Activated B cell treated with CpG ODN at 0.5 μM for 24 hours (primary cell): Measurements from ENCODE around the gene DNMBP. TPM values are rescaled to one million over a fixed set of nuclear protein-coding genes. Genes with fewer than 3 reads are reported as not detected.

Experiments used
- ATAC-seq: fragments of 200-7000 bp; cut with Tn5 transposase; one replicate; pipeline ENCODE4 v1.10.0; 2021; ENCODE audit warnings: low read depth, mild to moderate bottlenecking, moderate library complexity
- CTCF ChIA-PET: fragments of 350-600 bp; sonication (Branson Sonifier 250); formaldehyde crosslinking; loops from one replicate; lab custom pipeline; 2021; ENCODE audit warnings: antibody characterized with exemption; lab: Charles Lee
- POLR2A ChIA-PET: fragments of 350-600 bp; sonication (Branson Sonifier 250); formaldehyde crosslinking; loops from one replicate; lab custom pipeline; 2021; ENCODE audit warnings: antibody characterized with exemption; lab: Charles Lee
- DNase-seq: peaks from one replicate; pipeline ENCODE4 v3.0.0; 2022
- H3K27ac Mint-ChIP-seq: one replicate; pipeline ENCODE4 v1.8.0; 2020; ENCODE audit warnings: mixed read lengths
- H3K27me3 Mint-ChIP-seq: one replicate; pipeline ENCODE4 v1.8.0; 2021; ENCODE audit warnings: mixed read lengths
- H3K36me3 Mint-ChIP-seq: one replicate; pipeline ENCODE4 v1.8.0; 2021; ENCODE audit warnings: low read depth, mixed read lengths
- H3K4me1 Mint-ChIP-seq: one replicate; pipeline ENCODE4 v1.8.0; 2021; ENCODE audit warnings: mixed read lengths
- H3K4me3 Mint-ChIP-seq: one replicate; pipeline ENCODE4 v1.8.0; 2020; ENCODE audit warnings: mild to moderate bottlenecking, mixed read lengths
- H3K9me3 Mint-ChIP-seq: one replicate; pipeline ENCODE4 v1.8.0; 2020; ENCODE audit warnings: mixed read lengths
- intact Hi-C: fragments of 100-400 bp; cut with micrococcal nuclease; formaldehyde crosslinking; loops from one replicate; pipeline ENCODE4 v1.15.1; 2024
- total RNA-seq: library from RNA; stranded (reverse); gene quantifications from 2 replicates; pipeline ENCODE4 v1.2.3, GENCODE V29; 2022
- TF ChIP-seq, protein P1 (sequence below): fragments of 200-600 bp; IDR thresholded peaks from one replicate; pipeline ENCODE4 v1.8.0; 2022; ENCODE audit warnings: antibody characterized with exemption, mild to moderate bottlenecking

DNMBP gene
- total RNA-seq, 1 donor from 2014 or later: 13.1 TPM

DNA sequence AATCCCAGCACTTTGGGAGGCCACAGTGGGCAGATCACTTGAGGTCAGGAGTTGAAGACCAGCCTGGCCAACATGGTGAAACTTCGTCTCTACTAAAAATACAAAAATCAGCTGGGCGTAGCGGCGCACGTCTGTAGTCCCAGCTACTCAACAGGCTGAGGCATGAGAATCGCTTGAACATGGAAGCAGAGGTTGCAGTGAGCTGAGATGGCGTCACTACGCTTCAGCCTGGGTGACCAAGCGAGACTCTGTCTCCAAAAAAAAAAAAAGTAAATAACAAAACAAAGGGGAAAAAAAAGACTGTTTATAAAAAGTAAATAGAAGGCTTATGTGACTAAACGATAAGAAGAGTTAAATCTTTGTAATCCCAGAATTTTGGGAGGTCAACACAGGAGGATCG is 15.0 kb upstream of the DNMBP start:
- no peaks in the 10 kb centered on the region for H3K27me3 Mint-ChIP-seq
- ATAC-seq (no peak), DNase-seq (no peak)
- CTCF ChIA-PET: interaction anchor here (2.1 kb wide), 1 partner anchor 21 kb away, joined by 5 read pairs; no protein-coding TSS in a partner anchor
- peaks cover 19% of the 10 kb centered on the region for H3K4me1 Mint-ChIP-seq
- no peak overlapping the region for H3K4me3 Mint-ChIP-seq
- TF ChIP-seq, protein P1, sequence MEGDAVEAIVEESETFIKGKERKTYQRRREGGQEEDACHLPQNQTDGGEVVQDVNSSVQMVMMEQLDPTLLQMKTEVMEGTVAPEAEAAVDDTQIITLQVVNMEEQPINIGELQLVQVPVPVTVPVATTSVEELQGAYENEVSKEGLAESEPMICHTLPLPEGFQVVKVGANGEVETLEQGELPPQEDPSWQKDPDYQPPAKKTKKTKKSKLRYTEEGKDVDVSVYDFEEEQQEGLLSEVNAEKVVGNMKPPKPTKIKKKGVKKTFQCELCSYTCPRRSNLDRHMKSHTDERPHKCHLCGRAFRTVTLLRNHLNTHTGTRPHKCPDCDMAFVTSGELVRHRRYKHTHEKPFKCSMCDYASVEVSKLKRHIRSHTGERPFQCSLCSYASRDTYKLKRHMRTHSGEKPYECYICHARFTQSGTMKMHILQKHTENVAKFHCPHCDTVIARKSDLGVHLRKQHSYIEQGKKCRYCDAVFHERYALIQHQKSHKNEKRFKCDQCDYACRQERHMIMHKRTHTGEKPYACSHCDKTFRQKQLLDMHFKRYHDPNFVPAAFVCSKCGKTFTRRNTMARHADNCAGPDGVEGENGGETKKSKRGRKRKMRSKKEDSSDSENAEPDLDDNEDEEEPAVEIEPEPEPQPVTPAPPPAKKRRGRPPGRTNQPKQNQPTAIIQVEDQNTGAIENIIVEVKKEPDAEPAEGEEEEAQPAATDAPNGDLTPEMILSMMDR: no peak
- H3K9me3 Mint-ChIP-seq: peaks cover 4% of the 10 kb centered on the region
- POLR2A ChIA-PET: interaction anchor here (0.7 kb wide), 2 partner anchors 21 to 94 kb away, joined by 3 read pairs; no protein-coding TSS in a partner anchor
- no peak overlapping the region for H3K27ac Mint-ChIP-seq
- intact Hi-C loops: no loop called here
- no peaks in the 10 kb centered on the region for H3K36me3 Mint-ChIP-seq

DNA sequence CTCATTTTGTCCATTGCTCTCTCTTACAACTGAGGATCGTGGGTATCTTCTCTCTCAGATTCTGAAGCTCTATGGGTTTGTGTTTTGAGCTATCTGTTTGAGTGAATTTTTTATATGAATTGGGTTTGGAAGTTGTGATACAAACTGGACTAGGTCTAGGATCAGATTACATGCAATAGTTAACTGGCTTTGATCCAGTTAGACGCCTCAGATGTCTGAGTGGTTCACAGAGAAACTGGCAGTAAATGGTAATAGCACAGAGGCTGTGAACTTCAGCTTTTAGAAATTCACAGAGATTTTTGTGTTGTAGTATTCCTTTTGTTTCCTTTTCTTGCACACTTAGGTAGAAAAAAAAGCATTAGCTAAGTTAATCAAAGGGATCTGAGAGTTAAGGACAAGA is 12.7 kb upstream of the DNMBP start:
- ChIA-PET CTCF (interaction anchor here (0.9 to 3.3 kb wide), 3 partner anchors 13 to 177 kb away, joined by 3 to 15 read pairs (median 10); partner anchors contain the start of gene DNMBP), POLR2A (no interaction called here)
- H3K4me3 Mint-ChIP-seq: no peak overlapping the region
- H3K27ac Mint-ChIP-seq: no peak overlapping the region
- peaks cover 19% of the 10 kb centered on the region for H3K4me1 Mint-ChIP-seq
- no peaks in the 10 kb centered on the region for H3K27me3 Mint-ChIP-seq
- no peaks in the 10 kb centered on the region for H3K36me3 Mint-ChIP-seq
- TF ChIP-seq, protein P1: no peak
- DNase-seq (no peak), ATAC-seq (no peak)
- intact Hi-C loops: no loop called here
- no peaks in the 10 kb centered on the region for H3K9me3 Mint-ChIP-seq

DNA sequence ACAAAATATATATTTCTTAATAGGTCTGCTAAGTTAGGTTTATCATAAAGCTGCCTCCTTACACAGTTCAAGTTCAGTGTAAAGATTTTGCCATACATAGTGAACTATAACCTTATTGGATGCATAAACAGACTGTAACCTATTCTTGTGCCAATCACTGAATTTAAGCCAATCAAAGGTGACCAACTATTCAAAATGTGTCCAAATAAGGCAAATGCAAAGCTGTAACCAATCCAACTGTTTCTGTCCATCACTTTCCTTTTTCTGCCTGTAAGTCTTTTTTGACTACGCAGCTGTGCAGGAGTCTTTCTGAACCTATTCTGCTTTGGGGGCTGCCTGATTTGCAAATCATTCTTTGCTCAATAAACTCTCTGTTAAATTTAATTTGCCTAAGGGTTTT is 11.6 kb upstream of the DNMBP start:
- DNase-seq (no peak), ATAC-seq (peak; percentile 62)
- H3K9me3 Mint-ChIP-seq: no peaks in the 10 kb centered on the region
- intact Hi-C loops: no loop called here
- TF ChIP-seq, protein P1: no peak
- no peaks in the 10 kb centered on the region for H3K27me3 Mint-ChIP-seq
- H3K4me3 Mint-ChIP-seq: peak overlapping the region; percentile 32
- no peak overlapping the region for H3K27ac Mint-ChIP-seq
- no peaks in the 10 kb centered on the region for H3K36me3 Mint-ChIP-seq
- peaks cover 19% of the 10 kb centered on the region for H3K4me1 Mint-ChIP-seq
- ChIA-PET CTCF (interaction anchor here (0.8 to 3.3 kb wide), 4 partner anchors 11 to 585 kb away, joined by 3 to 15 read pairs (median 8); partner anchors contain the start of gene DNMBP), POLR2A (interaction anchor here (0.6 to 1.1 kb wide), 3 partner anchors 11 to 35 kb away, joined by 3 to 5 read pairs (median 4); partner anchors contain the start of gene DNMBP)

DNA sequence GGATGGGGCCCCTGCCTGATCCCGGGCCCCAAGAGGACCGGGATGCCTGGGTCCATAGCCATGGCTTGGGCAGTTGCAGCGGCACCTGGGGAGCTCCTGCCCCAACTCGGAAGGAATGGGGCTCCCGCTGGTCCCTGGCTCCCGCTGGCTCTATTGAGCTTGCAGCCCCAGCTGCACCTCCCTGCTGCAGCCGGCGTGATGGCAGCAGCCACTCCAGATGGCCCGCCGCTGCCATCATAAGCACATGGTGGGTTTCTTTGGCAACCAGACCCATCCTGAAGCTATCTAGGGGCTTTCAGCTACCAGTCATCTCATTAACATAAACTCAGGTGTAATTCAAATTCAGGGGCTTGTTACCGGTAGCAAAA is 11.1 kb upstream of the DNMBP start:
- H3K4me1 Mint-ChIP-seq: peaks cover 19% of the 10 kb centered on the region
- no peaks in the 10 kb centered on the region for H3K36me3 Mint-ChIP-seq
- TF ChIP-seq, protein P1: no peak
- H3K27ac Mint-ChIP-seq: no peak overlapping the region
- intact Hi-C loops: no loop called here
- no peaks in the 10 kb centered on the region for H3K9me3 Mint-ChIP-seq
- CTCF ChIA-PET: interaction anchor here (0.8 to 3.3 kb wide), 4 partner anchors 11 to 585 kb away, joined by 3 to 15 read pairs (median 8); partner anchors contain the start of gene DNMBP
- DNase-seq (no peak), ATAC-seq (no peak)
- POLR2A ChIA-PET: interaction anchor here (1.1 kb wide), 2 partner anchors 11 to 23 kb away, joined by 3 to 4 read pairs; partner anchors contain the start of gene DNMBP
- H3K4me3 Mint-ChIP-seq: peak overlapping the region; percentile 19
- no peaks in the 10 kb centered on the region for H3K27me3 Mint-ChIP-seq

DNA sequence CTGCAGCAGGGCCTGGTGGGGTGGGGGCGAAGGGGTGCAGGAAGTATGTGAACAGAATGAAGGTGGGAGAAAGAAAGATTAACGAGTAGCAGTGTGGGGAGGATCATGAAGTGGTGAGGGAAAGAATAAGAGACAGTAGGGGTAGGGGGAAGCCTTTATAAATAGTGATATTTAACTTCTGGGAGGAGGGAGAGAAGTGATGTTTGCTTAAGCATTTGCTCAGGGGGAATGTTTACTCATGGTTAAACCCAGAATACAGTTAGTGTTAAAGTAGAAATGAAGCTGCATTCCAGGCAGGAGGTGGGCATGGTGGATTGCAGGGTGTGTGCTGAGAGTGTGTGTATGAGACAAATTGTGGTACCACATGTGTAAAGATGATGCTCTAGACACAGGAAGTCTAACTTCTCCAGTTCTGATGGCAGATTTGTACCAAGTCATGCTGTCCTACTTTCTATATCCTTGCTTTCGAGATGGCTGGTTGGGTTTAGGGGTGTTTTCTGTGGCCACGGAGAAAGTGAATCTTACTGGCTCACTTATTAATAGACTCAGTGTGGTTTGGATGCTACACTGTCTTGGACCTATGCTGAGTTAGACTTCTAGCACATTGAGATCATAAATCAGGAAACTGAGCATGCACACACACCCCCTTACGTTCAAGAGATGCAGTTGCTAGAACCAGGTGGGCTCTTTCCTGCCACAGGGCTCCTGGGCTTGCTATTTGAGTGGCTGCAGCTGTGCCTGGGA is 10.6 kb upstream of the DNMBP start:
- ChIA-PET CTCF (interaction anchor here (1.4 to 3.3 kb wide), 3 partner anchors 10 to 175 kb away, joined by 6 to 15 read pairs (median 10); partner anchors contain the start of gene DNMBP), POLR2A (interaction anchor here (1.1 kb wide), 1 partner anchor 24 kb away, joined by 3 read pairs; no protein-coding TSS in a partner anchor)
- TF ChIP-seq, protein P1: no peak
- H3K4me3 Mint-ChIP-seq: no peak overlapping the region
- no peak overlapping the region for H3K27ac Mint-ChIP-seq
- no peaks in the 10 kb centered on the region for H3K27me3 Mint-ChIP-seq
- ATAC-seq (peak; percentile 68), DNase-seq (no peak)
- no peaks in the 10 kb centered on the region for H3K9me3 Mint-ChIP-seq
- no peaks in the 10 kb centered on the region for H3K36me3 Mint-ChIP-seq
- H3K4me1 Mint-ChIP-seq: peaks cover 22% of the 10 kb centered on the region
- intact Hi-C loops: no loop called here
